Breast epithelium (tissue), 4 donors: ENCODE results near the gene EIF3K. TPM values are rescaled to one million over a fixed set of nuclear protein-coding genes. Genes with fewer than 3 reads are reported as not detected.
A peak's percentile ranks its signal among the peaks of the same experiment; 100 is the strongest.

Source experiments
- DNase-seq, 2 donors: peaks; one replicate each; pipeline ENCODE4 v3.0.0-alpha.2; 2019; ENCODE audit warnings: low spot score in 2 of 2
- H3K27ac ChIP-seq, 2 donors: fragments of 200-600 bp; sonication (generic) in 1 of 2; one replicate each; pipeline ENCODE4 v1.5.1; 2016 to 2019; ENCODE audit warnings: mild to moderate bottlenecking in 1 of 2
- H3K27me3 ChIP-seq, 2 donors: fragments of 200-600 bp; sonication (generic) in 1 of 2; one replicate each; pipeline versions ENCODE4 v1.5.1 to v1.6.0; 2017 to 2019; ENCODE audit warnings: control low read depth in 1 of 2, mild to moderate bottlenecking in 1 of 2
- H3K36me3 ChIP-seq: fragments of 200-600 bp; one replicate; pipeline ENCODE4 v1.5.1; 2019
- H3K4me1 ChIP-seq, 2 donors: fragments of 200-600 bp; sonication (generic); one replicate each; pipeline ENCODE4 v1.5.1; 2016 to 2019; ENCODE audit warnings: control low read depth in 1 of 2
- H3K4me3 ChIP-seq, 3 donors: fragments of 200-600 bp; sonication (generic); 1 replicate in 2 of 3; 2 replicates in 1 of 3; pipeline ENCODE4 v1.5.1; 2016 to 2019; ENCODE audit warnings: mild to moderate bottlenecking in 3 of 3, moderate library complexity in 2 of 3
- H3K9me3 ChIP-seq, 2 donors: fragments of 200-600 bp; sonication (generic) in 1 of 2; one replicate each; pipeline ENCODE4 v1.5.1; 2016 to 2019; ENCODE audit warnings: control low read depth in 1 of 2
- POLR2A ChIP-seq: fragments of 450-650 bp; IDR thresholded peaks from one replicate; pipeline ENCODE4 v1.6.1; 2016; ENCODE audit warnings: antibody characterized with exemption, mild to moderate bottlenecking, moderate library complexity
- POLR2AphosphoS5 ChIP-seq, 3 donors: sonication (generic); formaldehyde crosslinking; IDR thresholded peaks; one replicate each; pipeline ENCODE4 v1.6.1; 2017; ENCODE audit warnings: antibody characterized with exemption in 3 of 3
- intact Hi-C: fragments of 100-400 bp; cut with DNase I; formaldehyde crosslinking; loops from one replicate; pipeline ENCODE4 v1.15.1; 2023; ENCODE audit warnings: low total_unique reads
- total RNA-seq, 3 donors: library from RNA; depleted of rRNA; stranded (reverse); fragments of >200 nt; gene quantifications; one replicate each; pipeline ENCODE4 v1.1.0, GENCODE V29; 2016
- TF ChIP-seq, protein P1 (sequence below), 3 donors: fragments of 450-650 bp; IDR thresholded peaks; one replicate each; pipeline ENCODE4 v1.5.1; 2016 to 2017; ENCODE audit warnings: antibody characterized with exemption in 3 of 3, mild to moderate bottlenecking in 3 of 3, moderate library complexity in 3 of 3

The EIF3K gene
- total RNA-seq, 3 donors from 2014 or later, result 401 to 562 (median 420) TPM

DNA sequence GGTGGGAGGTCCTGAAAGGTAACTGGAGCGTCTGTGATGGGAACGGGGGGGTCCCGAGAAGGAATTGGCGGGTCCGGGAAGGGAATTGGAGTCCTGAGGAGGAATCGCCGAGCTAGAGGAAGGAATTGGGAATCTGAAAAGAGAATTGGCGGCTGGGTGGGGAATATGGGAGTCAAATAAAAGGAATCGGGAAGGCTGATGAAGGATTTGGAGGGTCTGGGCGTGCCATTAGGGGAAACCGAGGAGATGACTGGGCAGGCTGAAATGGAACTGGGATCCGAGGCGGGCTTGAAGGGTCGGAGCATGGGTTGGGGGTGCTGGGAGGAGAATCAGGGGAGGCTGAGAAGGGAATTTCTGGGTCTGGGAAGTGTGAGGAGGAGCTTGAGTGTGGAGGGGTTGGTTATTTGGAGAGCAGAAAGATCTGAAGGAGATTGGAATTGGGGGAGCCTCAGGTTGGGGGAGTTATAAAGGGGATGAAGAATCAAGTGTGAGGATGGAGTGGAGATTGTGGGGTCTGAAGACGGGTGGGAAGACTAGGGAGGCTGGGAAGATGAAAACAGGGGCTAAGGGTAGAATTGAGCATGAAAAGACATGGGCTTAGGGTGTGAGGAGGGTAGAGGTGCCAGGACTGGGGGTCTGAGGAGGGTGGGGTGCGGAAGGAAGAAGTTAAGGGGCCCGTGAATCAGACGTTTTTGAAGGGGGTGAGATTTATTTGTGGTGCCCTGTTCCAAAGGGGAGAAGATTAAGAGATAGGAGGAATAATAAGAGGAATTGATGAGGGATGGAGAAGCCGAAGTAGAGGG, 29.2 kb downstream of the EIF3K start:
- no peaks in the 10 kb centered on the region for H3K27me3 ChIP-seq
- peaks cover 4 to 28% of the 10 kb centered on the region in 2 donors for H3K4me1 ChIP-seq
- no peak for TF ChIP-seq POLR2A
- TF ChIP-seq, protein P1, sequence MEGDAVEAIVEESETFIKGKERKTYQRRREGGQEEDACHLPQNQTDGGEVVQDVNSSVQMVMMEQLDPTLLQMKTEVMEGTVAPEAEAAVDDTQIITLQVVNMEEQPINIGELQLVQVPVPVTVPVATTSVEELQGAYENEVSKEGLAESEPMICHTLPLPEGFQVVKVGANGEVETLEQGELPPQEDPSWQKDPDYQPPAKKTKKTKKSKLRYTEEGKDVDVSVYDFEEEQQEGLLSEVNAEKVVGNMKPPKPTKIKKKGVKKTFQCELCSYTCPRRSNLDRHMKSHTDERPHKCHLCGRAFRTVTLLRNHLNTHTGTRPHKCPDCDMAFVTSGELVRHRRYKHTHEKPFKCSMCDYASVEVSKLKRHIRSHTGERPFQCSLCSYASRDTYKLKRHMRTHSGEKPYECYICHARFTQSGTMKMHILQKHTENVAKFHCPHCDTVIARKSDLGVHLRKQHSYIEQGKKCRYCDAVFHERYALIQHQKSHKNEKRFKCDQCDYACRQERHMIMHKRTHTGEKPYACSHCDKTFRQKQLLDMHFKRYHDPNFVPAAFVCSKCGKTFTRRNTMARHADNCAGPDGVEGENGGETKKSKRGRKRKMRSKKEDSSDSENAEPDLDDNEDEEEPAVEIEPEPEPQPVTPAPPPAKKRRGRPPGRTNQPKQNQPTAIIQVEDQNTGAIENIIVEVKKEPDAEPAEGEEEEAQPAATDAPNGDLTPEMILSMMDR (IDR thresholded peaks at IDR 0.05), result no peak
- no peak for TF ChIP-seq POLR2AphosphoS5 (IDR thresholded peaks at IDR 0.05)
- no peaks in the 10 kb centered on the region for H3K36me3 ChIP-seq
- intact Hi-C loops, result loop anchor here (5.0 kb wide), 1 partner anchor 199 kb away; the partner anchor contains the start of gene HNRNPL
- H3K4me3 ChIP-seq, result peak overlapping the region; percentile 95 to 100 (median 95)
- H3K27ac ChIP-seq, result peak overlapping the region; percentile 98 to 99
- DNase-seq, result no peak
- H3K9me3 ChIP-seq, result no peaks in the 10 kb centered on the region

DNA sequence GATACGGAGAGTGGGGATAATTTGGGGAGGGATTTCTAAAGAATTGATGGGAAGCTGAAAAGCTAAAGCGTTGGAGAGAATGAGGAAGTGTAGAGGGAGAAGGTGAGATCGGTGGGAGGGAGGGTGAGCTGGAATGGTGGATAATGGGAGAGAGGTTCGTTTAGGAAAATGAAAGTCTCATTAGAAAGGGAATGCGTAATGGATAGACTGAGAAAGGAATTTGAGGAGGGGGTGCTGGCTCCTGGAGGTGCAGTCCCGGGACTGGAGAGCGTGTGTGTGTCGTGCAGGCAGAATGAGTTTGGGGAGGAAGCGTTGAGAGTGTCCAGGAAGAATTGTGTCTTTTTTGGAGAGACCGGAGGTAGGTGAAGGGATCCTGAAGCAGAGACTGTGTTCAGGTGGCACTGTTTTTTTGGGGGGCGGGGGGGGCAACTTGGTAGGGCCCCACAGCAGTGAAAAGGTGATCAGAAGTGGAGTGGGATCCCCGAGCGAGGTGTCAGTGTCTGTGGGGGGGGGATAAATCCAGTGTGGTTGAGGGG, 29.8 kb downstream of the EIF3K start:
- no peak for DNase-seq
- H3K27ac ChIP-seq, result peak overlapping the region; percentile 98 to 99
- H3K4me1 ChIP-seq, result peaks cover 4 to 28% of the 10 kb centered on the region in 2 donors
- intact Hi-C loops, result loop anchor here (5.0 kb wide), 1 partner anchor 198 kb away; the partner anchor contains the start of gene HNRNPL
- peak overlapping the region; percentile 95 to 100 (median 95) for H3K4me3 ChIP-seq
- no peaks in the 10 kb centered on the region for H3K27me3 ChIP-seq
- H3K9me3 ChIP-seq, result no peaks in the 10 kb centered on the region
- no peaks in the 10 kb centered on the region for H3K36me3 ChIP-seq
- no peak for TF ChIP-seq POLR2A
- TF ChIP-seq, protein P1 (IDR thresholded peaks at IDR 0.05), result no peak
- TF ChIP-seq POLR2AphosphoS5 (IDR thresholded peaks at IDR 0.05), result peak in 1 of 3 donors; percentile 5

DNA sequence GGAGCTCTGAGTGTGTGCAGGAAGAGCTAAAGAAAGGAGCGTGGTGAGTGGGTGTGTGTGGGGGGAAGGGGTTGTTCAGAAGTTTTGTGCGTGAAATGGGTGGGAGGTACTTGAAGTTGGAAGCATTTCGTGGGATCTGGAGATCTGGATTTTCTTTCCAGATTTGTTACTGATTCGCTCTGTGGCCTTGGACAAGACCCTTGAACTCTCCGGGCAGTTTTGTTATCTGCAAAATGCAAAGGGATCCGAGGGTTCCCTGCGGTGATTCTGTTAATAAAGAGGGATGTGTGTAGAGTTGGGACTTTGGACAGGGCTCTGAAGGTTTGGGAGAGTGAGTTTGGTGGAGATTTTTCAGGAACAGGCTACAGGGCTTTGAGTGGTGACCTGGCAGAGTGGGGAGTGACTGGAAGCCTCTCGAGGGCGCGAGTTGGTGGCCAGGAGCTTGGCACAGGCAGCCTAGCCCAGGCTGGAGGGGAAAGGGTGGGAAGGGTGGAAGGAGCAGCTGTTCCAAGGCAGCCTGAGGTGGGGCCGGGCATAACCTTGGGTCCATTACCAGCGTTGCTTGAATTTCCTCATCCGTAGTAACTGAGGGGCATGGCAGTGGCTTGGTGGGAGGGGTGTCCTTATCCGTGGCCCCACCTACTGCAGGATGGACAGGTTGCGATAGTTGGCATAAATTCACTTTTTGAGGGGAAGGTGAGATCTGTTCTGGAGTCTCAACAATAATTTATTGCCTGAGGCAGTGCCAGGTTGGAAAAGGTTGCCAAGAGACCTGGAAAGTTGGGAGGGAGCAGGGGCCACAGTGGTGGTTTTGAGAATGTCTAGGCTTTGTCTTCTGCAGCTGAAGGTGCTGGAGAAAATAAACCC, 30.6 kb downstream of the EIF3K start:
- peak; percentile 58 to 86 for DNase-seq
- Histone ChIP-seq H3K4me3 (peak overlapping the region; percentile 95 to 100 (median 95)), H3K36me3 (no peaks in the 10 kb centered on the region), H3K27me3 (no peaks in the 10 kb centered on the region), H3K27ac (peak overlapping the region; percentile 98 to 99), H3K4me1 (peaks cover 4 to 28% of the 10 kb centered on the region in 2 donors), H3K9me3 (no peaks in the 10 kb centered on the region)
- TF ChIP-seq POLR2AphosphoS5 (IDR thresholded peaks at IDR 0.05), result peak; percentile 8 to 48 (median 15)
- TF ChIP-seq POLR2A, result peak; percentile 37
- TF ChIP-seq, protein P1 (IDR thresholded peaks at IDR 0.05), result no peak
- intact Hi-C loops, result loop anchor here (5.0 kb wide), 1 partner anchor 198 kb away; the partner anchor contains the start of gene HNRNPL

DNA sequence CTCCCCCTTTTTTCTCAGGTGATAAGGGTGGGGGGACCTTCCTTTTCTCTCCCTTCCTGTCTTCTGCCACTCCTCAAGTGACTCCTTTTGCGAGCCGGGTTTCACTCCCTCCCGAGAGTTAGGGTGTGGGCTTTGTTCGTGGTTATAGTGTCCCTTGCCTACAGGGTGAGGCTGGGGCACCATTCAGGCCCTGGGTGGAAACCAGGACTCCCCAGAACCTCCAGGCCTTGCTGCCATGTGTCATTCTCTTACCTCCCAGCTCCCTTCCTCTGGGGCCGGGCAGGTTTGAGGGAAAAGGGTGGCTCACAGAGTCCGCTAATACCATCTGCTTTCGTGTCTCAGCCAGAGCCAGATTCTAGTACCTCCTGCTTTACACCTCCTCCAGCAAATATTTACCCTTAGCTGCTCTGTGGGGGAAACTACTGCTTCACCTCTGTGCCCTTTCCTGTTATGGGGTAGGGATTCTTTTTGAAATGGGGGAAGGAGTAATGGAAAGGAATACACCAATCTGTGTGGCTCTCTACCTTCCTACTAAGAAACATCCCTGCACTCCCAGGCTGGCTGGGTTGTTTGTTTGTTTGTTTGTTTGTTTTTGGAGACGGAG, 31.3 kb downstream of the EIF3K start:
- H3K4me3 ChIP-seq, result peak overlapping the region; percentile 95 to 100 (median 95)
- intact Hi-C loops, result no loop called here
- DNase-seq, result no peak

More for the DNA sequence above, 31.3 kb downstream of the EIF3K start:
- peak overlapping the region; percentile 98 to 99 for H3K27ac ChIP-seq
- H3K9me3 ChIP-seq, result no peaks in the 10 kb centered on the region
- no peaks in the 10 kb centered on the region for H3K27me3 ChIP-seq
- peaks cover 4 to 30% of the 10 kb centered on the region in 2 donors for H3K4me1 ChIP-seq
- no peaks in the 10 kb centered on the region for H3K36me3 ChIP-seq
- TF ChIP-seq POLR2AphosphoS5 (IDR thresholded peaks at IDR 0.05), result no peak
- TF ChIP-seq, protein P1 (IDR thresholded peaks at IDR 0.05), result no peak
- no peak for TF ChIP-seq POLR2A
